ENCODE data around the gene CDKAL1.

GRCh38 chr6:21158873-21159272 is 624.6 kb downstream of the CDKAL1 start:
- TF ChIP-seq ZNF572 (CRISPR knock-in tag; IDR thresholded peaks at IDR 0.05) (no peak), NR1H2 (CRISPR knock-in tag; IDR thresholded peaks at IDR 0.05; ENCODE audit: borderline replicate concordance, low read depth) (no peak)
